HG03060 (cell line): ENCODE data around the gene KRT78.
"Not testable (repeated sequence)": the region's sequence is repeated elsewhere in the genome, so short reads cannot be mapped to it uniquely, and the experiment has no call there.

ENCODE experiments used
- ATAC-seq: cut with Tn5 transposase; IDR thresholded peaks from one replicate; pipeline ENCODE4 v1.9.1; 2021; ENCODE audit warnings: low read depth, moderate number of reproducible peaks; ENCODE audit not compliant: unreplicated experiment

The KRT78 gene

GRCh38 chr12:52872644-52873389 is 24.0 kb upstream of the KRT78 start:
- ATAC-seq: no peak

GRCh38 chr12:52871291-52872039 is 22.7 kb upstream of the KRT78 start:
- ATAC-seq: no peak

GRCh38 chr12:52870361-52871290 is 21.8 kb upstream of the KRT78 start:
- no peak for ATAC-seq

- ATAC-seq: no peak
Observed at GRCh38 chr12:52867642-52868041, 18.8 kb upstream of the KRT78 start.

GRCh38 chr12:52867152-52867551 is 18.4 kb upstream of the KRT78 start:
- ATAC-seq: no peak

- no peak for ATAC-seq
Observed at GRCh38 chr12:52865090-52865944, 16.5 kb upstream of the KRT78 start.

- ATAC-seq: no peak
Observed at GRCh38 chr12:52862023-52862422, 13.2 kb upstream of the KRT78 start.

- no peak for ATAC-seq
Observed at GRCh38 chr12:52861511-52861910, 12.7 kb upstream of the KRT78 start.

GRCh38 chr12:52860102-52860823 is 11.5 kb upstream of the KRT78 start:
- no peak for ATAC-seq

- ATAC-seq: no peak
Observed at GRCh38 chr12:52857500-52857899, 8.7 kb upstream of the KRT78 start.

- no peak for ATAC-seq
Observed at GRCh38 chr12:52856787-52857186, 8.0 kb upstream of the KRT78 start.

GRCh38 chr12:52856077-52856476 is 7.3 kb upstream of the KRT78 start:
- not testable (repeated sequence) for ATAC-seq

GRCh38 chr12:52851787-52852186 is 3.0 kb upstream of the KRT78 start:
- ATAC-seq: no peak

- ATAC-seq: no peak
Observed at GRCh38 chr12:52850681-52851080, 1.9 kb upstream of the KRT78 start.

- ATAC-seq: no peak
Observed at GRCh38 chr12:52849511-52849910, 717 bp upstream of the KRT78 start.

GRCh38 chr12:52847335-52848102 is 1.3 kb downstream of the KRT78 start:
- ATAC-seq: no peak

GRCh38 chr12:52846356-52846970 is 2.3 kb downstream of the KRT78 start:
- ATAC-seq: no peak

GRCh38 chr12:52845946-52846345 is 2.8 kb downstream of the KRT78 start:
- no peak for ATAC-seq
